ENCODE measurements around the gene TTLL3. TPM values are rescaled to one million over a fixed set of nuclear protein-coding genes. Genes with fewer than 3 reads are reported as not detected.

Gene TTLL3
- total and polyA plus RNA-seq, 2 of the 13 experiments (the other 11 are each of a cell fraction or from before 2014, with no cell fraction given), result 9.5 to 51.2 TPM

DNA sequence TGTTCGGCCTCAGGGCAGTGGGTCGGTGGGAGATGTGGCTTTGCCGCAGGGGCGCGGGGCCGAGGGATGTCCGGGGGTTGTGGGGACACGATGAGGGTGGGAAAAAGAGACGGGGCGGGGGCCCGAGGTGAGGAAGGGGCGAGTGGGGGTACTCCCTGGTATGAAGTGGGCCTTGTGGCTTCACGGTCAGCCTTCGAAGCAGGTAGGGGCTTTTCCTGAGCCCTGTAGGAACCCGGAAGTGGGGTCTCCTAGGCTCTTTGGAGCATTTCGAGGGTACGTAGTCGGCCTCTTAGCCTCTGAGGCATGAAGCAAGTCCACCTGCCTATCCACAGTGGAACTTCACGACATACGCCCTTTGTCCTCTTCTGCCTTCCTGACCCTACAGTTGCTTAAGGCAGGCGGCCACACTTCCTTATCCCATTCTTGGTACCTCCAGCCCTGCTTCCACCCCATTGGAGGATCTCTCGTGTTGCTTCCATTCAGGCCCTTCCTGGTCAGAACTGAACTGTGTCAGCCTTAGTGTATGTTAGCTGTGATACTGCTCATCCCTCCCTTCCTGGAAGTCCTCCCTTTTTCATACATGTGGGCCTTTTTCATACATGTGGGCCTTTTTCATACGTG is 16.8 kb upstream of the TTLL3 start:
- Histone ChIP-seq H3K27me3 (ENCODE audit: control insufficient read depth in 1 of 2, insufficient read depth in 2 of 2, low read length in 2 of 2) (peaks cover 0 to 5% of the 10 kb centered on the region in 2 experiments; a peak in 1 of 5 replicates), H3K4me3 (replicated peaks in 1 of 3; ENCODE audit: insufficient read depth in 1 of 3, low read depth in 2 of 3, low read length in 3 of 3) (peak overlapping the region; percentile 72 to 93 (median 93)), H2AFZ (ENCODE audit: low read length) (no peak overlapping the region), H3K4me1 (ENCODE audit: insufficient read depth, low read length) (peaks cover 28% of the 10 kb centered on the region), H3K9ac (ENCODE audit: insufficient read depth, low read depth, low read length) (peak overlapping the region; percentile 95), H3K4me2 (ENCODE audit: low read depth, low read length) (peak overlapping the region; percentile 92), H3K27ac (ENCODE audit: extremely low read length, insufficient read depth, low read length) (peak overlapping the region; percentile 97), H3K9me3 (ENCODE audit: low read length) (no peaks in the 10 kb centered on the region), H4K20me1 (ENCODE audit: insufficient read depth, low read length) (no peaks in the 10 kb centered on the region; the same call in 1 of the 2 replicates), H3K36me3 (replicated peaks in 1 of 2; ENCODE audit: control insufficient read depth in 1 of 2, insufficient read depth in 2 of 2, low read length in 2 of 2) (peaks cover 8 to 37% of the 10 kb centered on the region in 2 experiments; a peak in 4 of 5 replicates), H3K79me2 (ENCODE audit: insufficient read depth, low read length) (peaks cover 32% of the 10 kb centered on the region)
- WGBS (ENCODE audit: low lambda C conversion rate), result under 1% methylated on average over 19 of the region's 23 CpGs
- BruUV-seq (replicated peaks), result TSS peak; percentile 69
- in situ Hi-C loops (cut with HindIII; ENCODE audit: extremely low pct_ligation_motif_present, low pct_unique_long_range_greater_than_20kb) (no loop called here), intact Hi-C loops (cut with micrococcal nuclease; ENCODE audit: unreplicated experiment) (loop anchor here (2.0 kb wide), 1 partner anchor 62 kb away; the partner anchor contains the start of gene BRPF1)
- ATAC-seq (peak; percentile 33), DNase-seq (ENCODE audit: low spot score) (peak; percentile 28), FAIRE-seq (no peak)
- ChIA-PET CTCF (ENCODE audit: low intra/inter-chr PET ratio, low total read pairs) (no interaction called here), POLR2A (interaction anchor here (0.7 to 1.8 kb wide), 34 partner anchors 8 to 471 kb away, joined by 3 to 33 read pairs (median 4); partner anchors contain the start of genes BRPF1, CAMK1, CRELD1 and IL17RC)
- TF ChIP-seq NFIB (CRISPR knock-in tag; IDR thresholded peaks at IDR 0.05; ENCODE audit: borderline replicate concordance) (no peak), ZZZ3 (CRISPR knock-in tag; IDR thresholded peaks at IDR 0.05; ENCODE audit: borderline replicate concordance) (no peak), ZMYM4 (CRISPR knock-in tag; IDR thresholded peaks at IDR 0.05) (no peak), PRDM4 (CRISPR knock-in tag; IDR thresholded peaks at IDR 0.05; ENCODE audit: borderline replicate concordance) (no peak), NFKBIZ (CRISPR knock-in tag; IDR thresholded peaks at IDR 0.05) (no peak), ZKSCAN5 (CRISPR knock-in tag; IDR thresholded peaks at IDR 0.05) (no peak), ZNF468 (CRISPR knock-in tag; IDR thresholded peaks at IDR 0.05) (no peak), FOSL1 (CRISPR knock-in tag; IDR thresholded peaks at IDR 0.05; ENCODE audit: borderline replicate concordance) (no peak), ZMYM3 (CRISPR knock-in tag; IDR thresholded peaks at IDR 0.05) (no peak), ZNF138 (CRISPR knock-in tag; IDR thresholded peaks at IDR 0.05; ENCODE audit: low read depth) (no peak), AHDC1 (CRISPR knock-in tag; IDR thresholded peaks at IDR 0.05; ENCODE audit: borderline replicate concordance) (no peak), ZMAT3 (CRISPR knock-in tag; conservative IDR thresholded peaks at IDR 0.05) (no peak), NR2C2 (CRISPR knock-in tag; IDR thresholded peaks at IDR 0.05; ENCODE audit: borderline replicate concordance) (no peak)
- TF ChIP-seq, protein P1, sequence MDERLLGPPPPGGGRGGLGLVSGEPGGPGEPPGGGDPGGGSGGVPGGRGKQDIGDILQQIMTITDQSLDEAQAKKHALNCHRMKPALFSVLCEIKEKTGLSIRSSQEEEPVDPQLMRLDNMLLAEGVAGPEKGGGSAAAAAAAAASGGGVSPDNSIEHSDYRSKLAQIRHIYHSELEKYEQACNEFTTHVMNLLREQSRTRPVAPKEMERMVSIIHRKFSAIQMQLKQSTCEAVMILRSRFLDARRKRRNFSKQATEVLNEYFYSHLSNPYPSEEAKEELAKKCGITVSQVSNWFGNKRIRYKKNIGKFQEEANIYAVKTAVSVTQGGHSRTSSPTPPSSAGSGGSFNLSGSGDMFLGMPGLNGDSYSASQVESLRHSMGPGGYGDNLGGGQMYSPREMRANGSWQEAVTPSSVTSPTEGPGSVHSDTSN (CRISPR knock-in tag; IDR thresholded peaks at IDR 0.05), result no peak

Data from HepG2 (cell line).